ENCODE measurements around the gene VWA3B.
"Not testable (repeated sequence)": the region's sequence is repeated elsewhere in the genome, so short reads cannot be mapped to it uniquely, and the experiment has no call there.

VWA3B gene

GRCh38 chr2:98252038-98252773 lies 165.2 kb downstream of the VWA3B start:
- DNase-seq (ENCODE audit: low spot score): no peak

- DNase-seq (ENCODE audit: low spot score): no peak
Observed at GRCh38 chr2:98253461-98254070, 166.6 kb downstream of the VWA3B start.

GRCh38 chr2:98254504-98255059 lies 167.6 kb downstream of the VWA3B start:
- DNase-seq (ENCODE audit: low spot score): no peak

- no peak for DNase-seq (ENCODE audit: low spot score)
Observed at GRCh38 chr2:98258906-98259305, 171.9 kb downstream of the VWA3B start.

GRCh38 chr2:98263362-98263761 lies 176.4 kb downstream of the VWA3B start:
- no peak for DNase-seq (ENCODE audit: low spot score)

- not testable (repeated sequence) for DNase-seq (ENCODE audit: low spot score)
Observed at GRCh38 chr2:98268225-98268624, 181.3 kb downstream of the VWA3B start.

- DNase-seq (ENCODE audit: low spot score): peak; percentile 13
Observed at GRCh38 chr2:98269274-98269673, 182.3 kb downstream of the VWA3B start.

- no peak for DNase-seq (ENCODE audit: low spot score)
Observed at GRCh38 chr2:98269830-98270229, 182.9 kb downstream of the VWA3B start.

- no peak for DNase-seq (ENCODE audit: low spot score)
Observed at GRCh38 chr2:98277162-98277859, 190.3 kb downstream of the VWA3B start.

- no peak for DNase-seq (ENCODE audit: low spot score)
Observed at GRCh38 chr2:98278074-98278473, 191.1 kb downstream of the VWA3B start.

- no peak for DNase-seq (ENCODE audit: low spot score)
Observed at GRCh38 chr2:98280376-98281102, 193.6 kb downstream of the VWA3B start.

- DNase-seq (ENCODE audit: low spot score): no peak
Observed at GRCh38 chr2:98281607-98282006, 194.6 kb downstream of the VWA3B start.

GRCh38 chr2:98282109-98282508 lies 195.1 kb downstream of the VWA3B start:
- no peak for DNase-seq (ENCODE audit: low spot score)

- DNase-seq (ENCODE audit: low spot score): no peak
Observed at GRCh38 chr2:98293030-98293429, 206.1 kb downstream of the VWA3B start.

GRCh38 chr2:98293931-98294687 lies 207.1 kb downstream of the VWA3B start:
- DNase-seq (ENCODE audit: low spot score): no peak

- DNase-seq (ENCODE audit: low spot score): no peak
Observed at GRCh38 chr2:98294711-98295110, 207.7 kb downstream of the VWA3B start.

- DNase-seq (ENCODE audit: low spot score): no peak
Observed at GRCh38 chr2:98295275-98295674, 208.3 kb downstream of the VWA3B start.

GRCh38 chr2:98295721-98296414 lies 208.9 kb downstream of the VWA3B start:
- no peak for DNase-seq (ENCODE audit: low spot score)

- DNase-seq (ENCODE audit: low spot score): no peak
Observed at GRCh38 chr2:98296440-98296839, 209.5 kb downstream of the VWA3B start.

- DNase-seq (ENCODE audit: low spot score): no peak
Observed at GRCh38 chr2:98297817-98298682, 211.1 kb downstream of the VWA3B start.
